Naive B cell (primary cell): ENCODE results near the gene ZFYVE1. TPM values are rescaled to one million over a fixed set of nuclear protein-coding genes. Genes with fewer than 3 reads are reported as not detected.

Source experiments
- ATAC-seq, 2 donors: fragments of 150-1000 bp; cut with Tn5 transposase; 2 replicates each; pipeline ENCODE4 v1.10.0; 2021; ENCODE audit warnings: low read depth in 2 of 2, mild to moderate bottlenecking in 2 of 2, moderate library complexity in 2 of 2
- DNase-seq: peaks from one replicate; pipeline ENCODE4 v3.0.0; 2022
- H3K27ac Mint-ChIP-seq, 6 donors: one replicate each; pipeline ENCODE4 v1.8.0; 2020 to 2022; ENCODE audit warnings: mild to moderate bottlenecking in 6 of 6, mixed read lengths in 6 of 6, moderate library complexity in 5 of 6, inconsistent platforms in 2 of 6
- H3K27me3 Mint-ChIP-seq, 3 donors: one replicate each; pipeline ENCODE4 v1.8.0; 2021 to 2022; ENCODE audit warnings: mixed read lengths in 3 of 3, mild to moderate bottlenecking in 1 of 3
- H3K36me3 Mint-ChIP-seq, 2 donors: one replicate each; pipeline ENCODE4 v1.8.0; 2020 to 2022; ENCODE audit warnings: mixed read lengths in 2 of 2, inconsistent platforms in 1 of 2, mild to moderate bottlenecking in 1 of 2
- H3K4me1 Mint-ChIP-seq, 3 donors: one replicate each; pipeline ENCODE4 v1.8.0; 2020 to 2022; ENCODE audit warnings: mixed read lengths in 3 of 3, inconsistent platforms in 1 of 3, mild to moderate bottlenecking in 1 of 3, moderate library complexity in 1 of 3
- H3K4me3 Mint-ChIP-seq, 8 donors: one replicate each; pipeline ENCODE4 v1.8.0; 2020 to 2022; ENCODE audit warnings: mild to moderate bottlenecking in 8 of 8, mixed read lengths in 8 of 8, moderate library complexity in 8 of 8, inconsistent platforms in 2 of 8
- H3K9me3 Mint-ChIP-seq, 7 donors: one replicate each; pipeline ENCODE4 v1.8.0; 2020 to 2022; ENCODE audit warnings: mixed read lengths in 7 of 7, mild to moderate bottlenecking in 5 of 7, inconsistent platforms in 2 of 7, moderate library complexity in 1 of 7
- polyA plus RNA-seq, 6 donors: library from polyadenylated mRNA; unstranded; fragments of 300-500 nt; fragmentation: Illumina TruSeq; gene quantifications; one replicate each; pipeline ENCODE4 v1.2.3, GENCODE V29; 2021; ENCODE audit warnings: low read depth in 6 of 6

Gene ZFYVE1
- polyA plus RNA-seq, 6 donors from 2014 or later, result 5.5 to 9.5 (median 6.8) TPM

- H3K27ac Mint-ChIP-seq, result peak overlapping the region in 1 of 6 donors; percentile 66
- H3K27me3 Mint-ChIP-seq, result no peaks in the 10 kb centered on the region
- ATAC-seq (no peak), DNase-seq (no peak)
- H3K4me3 Mint-ChIP-seq, result no peak overlapping the region
- no peaks in the 10 kb centered on the region for H3K4me1 Mint-ChIP-seq
- H3K36me3 Mint-ChIP-seq, result peaks cover 1 to 8% of the 10 kb centered on the region in 2 donors
- peaks cover 0 to 1% (median 0%) of the 10 kb centered on the region in 7 donors for H3K9me3 Mint-ChIP-seq
These were observed 36.7 kb downstream of the ZFYVE1 start for GRCh38 chr14:72990171-72990570.

GRCh38 chr14:72986857-72987256 is 40.0 kb downstream of the ZFYVE1 start:
- H3K27me3 Mint-ChIP-seq, result no peaks in the 10 kb centered on the region
- no peak for DNase-seq
- no peak for ATAC-seq
- peaks cover 18 to 22% of the 10 kb centered on the region in 2 donors for H3K36me3 Mint-ChIP-seq
- no peak overlapping the region for H3K4me3 Mint-ChIP-seq
- no peaks in the 10 kb centered on the region for H3K4me1 Mint-ChIP-seq
- H3K27ac Mint-ChIP-seq, result no peak overlapping the region
- H3K9me3 Mint-ChIP-seq, result peaks cover 0 to 2% (median 0%) of the 10 kb centered on the region in 7 donors

DNA sequence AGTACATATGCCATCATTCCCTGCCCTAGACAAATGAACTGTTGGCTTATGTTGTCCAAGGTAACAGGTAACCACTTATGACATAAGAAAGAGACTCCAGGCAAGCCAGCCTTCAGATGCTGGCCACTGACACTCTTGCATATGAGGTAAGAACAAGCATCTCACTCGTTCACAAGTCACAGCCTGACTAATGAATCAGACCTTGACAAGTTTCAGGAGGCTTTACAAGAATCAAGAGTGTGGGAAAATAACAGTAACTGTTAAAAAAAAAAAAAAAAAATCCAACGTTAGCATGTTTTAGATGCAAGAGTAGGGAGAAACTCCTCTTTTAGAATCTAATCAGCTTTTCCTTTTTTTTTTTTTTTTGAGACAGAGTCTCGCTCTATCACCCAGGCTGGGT is 40.7 kb downstream of the ZFYVE1 start:
- Mint-ChIP-seq H3K4me1 (no peaks in the 10 kb centered on the region), H3K4me3 (no peak overlapping the region), H3K27me3 (no peaks in the 10 kb centered on the region), H3K9me3 (peaks cover 0 to 2% (median 0%) of the 10 kb centered on the region in 7 donors), H3K36me3 (peaks cover 21 to 23% of the 10 kb centered on the region in 2 donors), H3K27ac (no peak overlapping the region)
- DNase-seq (no peak), ATAC-seq (no peak)

DNA sequence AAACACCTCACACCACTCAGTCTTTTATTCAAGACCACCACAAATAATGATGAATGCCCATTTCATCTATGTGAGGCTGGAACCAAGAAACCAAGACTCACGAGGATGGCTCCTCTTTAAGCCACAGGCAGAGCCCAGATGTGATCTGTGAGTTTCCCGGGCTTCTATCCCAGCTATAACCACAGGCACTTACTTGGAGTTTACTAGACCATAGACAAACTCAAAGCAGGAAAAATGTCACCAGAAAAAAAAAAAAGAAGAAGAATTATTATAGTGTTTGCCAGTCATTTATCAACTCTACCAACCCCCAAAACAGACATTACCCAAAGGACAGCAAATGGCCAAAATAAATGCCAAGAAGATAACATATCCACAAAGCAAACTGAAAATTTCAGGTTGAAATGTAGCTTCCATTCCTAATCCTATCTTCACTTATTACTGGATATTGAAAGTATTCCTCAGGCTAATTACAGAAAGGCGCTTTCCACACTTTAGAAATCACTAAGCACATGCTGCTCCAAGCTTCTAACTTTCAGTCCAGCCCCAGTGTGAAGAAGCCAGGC is 44.7 kb downstream of the ZFYVE1 start:
- Mint-ChIP-seq H3K36me3 (peaks cover 23 to 28% of the 10 kb centered on the region in 2 donors), H3K9me3 (peaks cover 0 to 2% (median 0%) of the 10 kb centered on the region in 7 donors), H3K27me3 (no peaks in the 10 kb centered on the region), H3K27ac (peak overlapping the region in 1 of 6 donors; percentile 81), H3K4me3 (no peak overlapping the region), H3K4me1 (no peaks in the 10 kb centered on the region)
- ATAC-seq (no peak), DNase-seq (no peak)

DNA sequence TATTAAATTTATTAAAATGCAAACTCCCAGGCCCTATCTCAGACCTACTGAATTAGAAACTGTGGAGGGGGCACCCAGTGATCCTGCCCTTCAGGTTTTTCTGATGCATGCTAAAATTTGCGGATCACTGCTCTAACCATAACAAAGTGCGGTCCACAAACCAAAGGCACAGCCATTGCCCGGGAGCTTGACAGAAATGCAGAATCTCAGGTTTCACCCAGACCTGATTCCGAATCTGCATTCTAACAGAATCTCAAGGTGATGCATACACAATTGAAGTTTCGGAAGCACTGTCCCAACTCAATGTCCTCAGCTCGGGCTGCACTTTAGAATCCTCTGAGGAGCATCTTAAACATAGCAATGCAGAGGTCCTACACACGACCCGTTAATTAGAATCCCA is 46.0 kb downstream of the ZFYVE1 start:
- DNase-seq (no peak), ATAC-seq (no peak)
- H3K9me3 Mint-ChIP-seq, result peaks cover 0 to 2% (median 0%) of the 10 kb centered on the region in 7 donors
- no peak overlapping the region for H3K4me3 Mint-ChIP-seq
- no peak overlapping the region for H3K27ac Mint-ChIP-seq
- H3K27me3 Mint-ChIP-seq, result no peaks in the 10 kb centered on the region
- no peaks in the 10 kb centered on the region for H3K4me1 Mint-ChIP-seq
- H3K36me3 Mint-ChIP-seq, result peaks cover 22 to 28% of the 10 kb centered on the region in 2 donors

DNA sequence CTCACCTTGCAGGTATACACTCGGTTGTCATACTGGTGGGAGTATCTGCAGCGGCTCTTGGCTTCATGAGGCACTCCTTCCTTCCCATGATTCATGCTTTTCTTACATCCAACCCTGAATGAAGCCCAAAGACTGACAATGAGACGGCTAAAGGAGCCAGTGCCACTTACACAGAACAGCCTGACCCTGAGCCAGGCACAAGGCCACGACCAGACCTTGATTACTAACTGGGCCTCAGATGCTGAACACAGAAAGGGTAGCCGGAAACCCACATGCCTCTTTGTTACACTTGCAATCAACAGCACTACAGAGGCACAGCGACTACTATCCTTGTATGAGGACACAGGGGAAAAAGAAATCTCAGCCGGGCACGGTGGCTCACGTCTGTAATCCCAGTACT is 48.0 kb downstream of the ZFYVE1 start:
- ATAC-seq (no peak), DNase-seq (no peak)
- Mint-ChIP-seq H3K4me3 (no peak overlapping the region), H3K4me1 (no peaks in the 10 kb centered on the region), H3K36me3 (peaks cover 17 to 19% of the 10 kb centered on the region in 2 donors), H3K9me3 (peaks cover 0 to under 1% (median 0%) of the 10 kb centered on the region in 7 donors), H3K27me3 (no peaks in the 10 kb centered on the region), H3K27ac (no peak overlapping the region)

DNA sequence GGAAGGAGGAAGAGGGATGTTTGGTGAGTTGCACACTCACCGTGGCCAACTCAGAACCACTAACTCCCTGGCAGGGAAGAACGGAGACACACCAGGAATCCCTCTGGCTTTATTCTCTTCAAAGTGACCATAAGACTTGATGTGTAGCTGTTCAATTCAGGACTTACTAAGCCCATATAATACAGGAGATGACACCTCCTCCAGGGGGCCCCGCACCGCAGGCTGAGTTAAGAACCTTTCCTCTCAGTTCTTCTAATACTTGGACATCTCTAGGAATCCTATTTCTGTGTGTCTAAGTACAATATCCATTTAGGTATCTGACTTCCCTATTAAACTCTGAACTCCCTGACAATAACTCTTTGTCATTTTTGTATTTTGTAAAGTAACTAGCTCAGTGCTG is 51.1 kb downstream of the ZFYVE1 start:
- no peaks in the 10 kb centered on the region for H3K9me3 Mint-ChIP-seq
- no peaks in the 10 kb centered on the region for H3K4me1 Mint-ChIP-seq
- H3K4me3 Mint-ChIP-seq, result no peak overlapping the region
- DNase-seq, result no peak
- H3K27ac Mint-ChIP-seq, result peak overlapping the region in 1 of 6 donors; percentile 69
- no peaks in the 10 kb centered on the region for H3K27me3 Mint-ChIP-seq
- ATAC-seq, result no peak
- peaks cover 7 to 12% of the 10 kb centered on the region in 2 donors for H3K36me3 Mint-ChIP-seq

DNA sequence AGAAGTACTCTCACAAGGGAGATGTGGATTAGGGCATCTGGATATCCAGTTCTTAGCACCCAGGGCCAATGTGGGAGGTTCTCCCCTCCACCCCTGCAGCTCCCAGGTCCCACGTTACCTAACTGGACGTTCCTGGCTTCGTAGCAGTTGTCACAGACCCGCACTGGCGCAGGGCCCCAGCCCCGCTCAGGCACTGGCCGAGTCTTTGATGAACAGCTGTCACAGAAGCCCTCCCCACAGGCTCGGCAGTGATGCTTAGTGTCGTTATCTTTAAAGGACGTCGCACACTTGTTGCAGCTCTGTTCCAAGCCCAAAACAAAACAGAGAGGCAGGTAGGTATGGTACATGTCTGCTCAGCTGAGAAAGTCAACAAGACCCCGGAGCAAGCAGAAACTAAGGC is 52.2 kb downstream of the ZFYVE1 start:
- no peaks in the 10 kb centered on the region for H3K9me3 Mint-ChIP-seq
- no peak for ATAC-seq

DNA sequence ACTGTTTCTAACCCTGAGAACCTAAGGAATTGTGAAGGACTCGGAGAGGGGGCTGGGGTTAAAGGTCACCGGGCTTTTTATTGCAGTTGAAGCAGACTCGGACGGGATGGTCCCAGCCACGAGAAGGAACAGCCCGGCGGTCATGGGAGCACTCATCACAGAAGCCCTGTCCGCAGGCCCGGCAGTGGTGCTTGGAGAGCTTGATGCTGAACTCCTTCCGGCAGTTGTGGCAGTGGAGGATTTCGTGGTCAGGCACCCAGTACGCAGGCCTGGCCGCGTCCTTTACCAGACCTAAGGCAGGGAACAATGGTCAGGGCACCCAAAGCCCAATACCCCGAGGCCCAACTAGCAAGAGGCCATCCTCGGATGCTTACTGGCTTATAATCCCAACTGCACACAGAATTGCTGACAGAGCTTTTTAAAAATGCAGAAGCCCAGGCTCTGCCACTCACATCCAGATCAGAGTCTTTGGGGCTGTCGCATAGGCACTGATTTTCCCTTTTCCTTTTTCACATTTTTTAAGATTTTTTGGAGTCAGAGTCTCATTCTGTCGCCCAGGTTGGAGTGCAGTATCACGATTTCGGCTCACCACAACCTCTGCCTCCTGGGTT is 56.0 kb downstream of the ZFYVE1 start:
- no peaks in the 10 kb centered on the region for H3K9me3 Mint-ChIP-seq

More for the DNA sequence above, 52.2 kb downstream of the ZFYVE1 start:
- no peak overlapping the region for H3K4me3 Mint-ChIP-seq
- peaks cover 9 to 15% of the 10 kb centered on the region in 2 donors for H3K36me3 Mint-ChIP-seq
- no peak overlapping the region for H3K27ac Mint-ChIP-seq
- H3K27me3 Mint-ChIP-seq, result no peaks in the 10 kb centered on the region
- H3K4me1 Mint-ChIP-seq, result no peaks in the 10 kb centered on the region
- DNase-seq, result no peak

GRCh38 chr14:72970058-72970630 is 56.8 kb downstream of the ZFYVE1 start:
- no peak overlapping the region for H3K4me3 Mint-ChIP-seq
- no peak for ATAC-seq
- DNase-seq, result no peak
- H3K4me1 Mint-ChIP-seq, result no peaks in the 10 kb centered on the region
- H3K27ac Mint-ChIP-seq, result no peak overlapping the region
- H3K36me3 Mint-ChIP-seq, result peaks cover 20% of the 10 kb centered on the region in 2 donors
- no peaks in the 10 kb centered on the region for H3K9me3 Mint-ChIP-seq
- no peaks in the 10 kb centered on the region for H3K27me3 Mint-ChIP-seq

More for the DNA sequence above, 56.0 kb downstream of the ZFYVE1 start:
- H3K36me3 Mint-ChIP-seq, result peaks cover 16 to 19% of the 10 kb centered on the region in 2 donors
- DNase-seq, result no peak
- H3K27me3 Mint-ChIP-seq, result no peaks in the 10 kb centered on the region
- ATAC-seq, result no peak
- H3K4me3 Mint-ChIP-seq, result no peak overlapping the region
- no peaks in the 10 kb centered on the region for H3K4me1 Mint-ChIP-seq
- peak overlapping the region in 1 of 6 donors; percentile 37 for H3K27ac Mint-ChIP-seq

DNA sequence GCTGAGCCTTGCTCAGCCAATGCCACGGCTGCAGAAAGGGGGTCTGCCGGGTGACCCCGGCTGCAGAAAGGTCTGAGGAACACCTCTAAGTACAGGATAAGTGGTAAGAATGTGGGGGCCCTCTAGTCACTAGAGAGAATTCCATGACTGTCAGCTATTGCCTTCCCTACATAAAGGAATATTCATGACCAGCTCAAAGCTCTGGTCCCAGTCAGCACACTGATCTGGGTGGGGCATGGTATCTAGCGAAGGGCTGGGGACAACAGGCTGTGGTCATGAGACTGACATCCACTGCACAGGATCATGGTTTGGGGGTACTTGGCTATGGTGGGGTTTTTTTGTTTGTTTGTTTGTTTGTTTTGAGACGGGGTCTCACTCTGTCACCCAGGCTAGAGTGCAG is 58.6 kb downstream of the ZFYVE1 start:
- Mint-ChIP-seq H3K36me3 (peaks cover 17 to 25% of the 10 kb centered on the region in 2 donors), H3K4me3 (no peak overlapping the region)

GRCh38 chr14:72966038-72966437 is 60.9 kb downstream of the ZFYVE1 start:
- H3K27me3 Mint-ChIP-seq, result no peaks in the 10 kb centered on the region
- H3K36me3 Mint-ChIP-seq, result peaks cover 21 to 37% of the 10 kb centered on the region in 2 donors
- peak overlapping the region in 1 of 6 donors; percentile 52 for H3K27ac Mint-ChIP-seq

More for the DNA sequence above, 58.6 kb downstream of the ZFYVE1 start:
- ATAC-seq (no peak), DNase-seq (no peak)
- Mint-ChIP-seq H3K27me3 (no peaks in the 10 kb centered on the region), H3K27ac (no peak overlapping the region), H3K4me1 (no peaks in the 10 kb centered on the region), H3K9me3 (no peaks in the 10 kb centered on the region)

DNA sequence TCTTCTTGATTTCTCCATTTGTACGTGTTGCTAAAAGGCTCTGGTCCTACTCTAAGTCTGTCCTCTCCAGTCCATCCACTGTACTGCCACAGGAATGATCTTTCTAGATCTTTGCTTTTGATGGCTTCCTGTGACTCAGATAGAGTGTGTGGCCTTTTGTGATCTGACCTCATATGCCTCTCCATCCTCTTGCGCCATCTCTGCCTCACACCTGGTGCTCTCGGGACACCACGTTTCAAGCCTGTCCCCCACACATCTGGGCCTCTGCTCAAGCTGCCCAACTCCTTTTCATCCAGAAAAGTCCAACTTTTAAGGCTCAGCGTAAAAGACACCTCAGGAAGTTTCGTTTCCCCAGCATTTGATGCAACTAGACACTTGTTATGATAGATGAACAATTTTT is 61.7 kb downstream of the ZFYVE1 start:
- peak overlapping the region in 1 of 6 donors; percentile 80 for H3K27ac Mint-ChIP-seq
- no peaks in the 10 kb centered on the region for H3K4me1 Mint-ChIP-seq
- DNase-seq (no peak), ATAC-seq (no peak)
- peak overlapping the region in 1 of 8 donors; percentile 45 for H3K4me3 Mint-ChIP-seq
- H3K9me3 Mint-ChIP-seq, result no peaks in the 10 kb centered on the region
- H3K36me3 Mint-ChIP-seq, result peaks cover 27 to 36% of the 10 kb centered on the region in 2 donors
- no peaks in the 10 kb centered on the region for H3K27me3 Mint-ChIP-seq

More at GRCh38 chr14:72966038-72966437, 60.9 kb downstream of the ZFYVE1 start:
- DNase-seq (no peak), ATAC-seq (no peak)
- H3K9me3 Mint-ChIP-seq, result no peaks in the 10 kb centered on the region
- no peak overlapping the region for H3K4me3 Mint-ChIP-seq
- H3K4me1 Mint-ChIP-seq, result no peaks in the 10 kb centered on the region

DNA sequence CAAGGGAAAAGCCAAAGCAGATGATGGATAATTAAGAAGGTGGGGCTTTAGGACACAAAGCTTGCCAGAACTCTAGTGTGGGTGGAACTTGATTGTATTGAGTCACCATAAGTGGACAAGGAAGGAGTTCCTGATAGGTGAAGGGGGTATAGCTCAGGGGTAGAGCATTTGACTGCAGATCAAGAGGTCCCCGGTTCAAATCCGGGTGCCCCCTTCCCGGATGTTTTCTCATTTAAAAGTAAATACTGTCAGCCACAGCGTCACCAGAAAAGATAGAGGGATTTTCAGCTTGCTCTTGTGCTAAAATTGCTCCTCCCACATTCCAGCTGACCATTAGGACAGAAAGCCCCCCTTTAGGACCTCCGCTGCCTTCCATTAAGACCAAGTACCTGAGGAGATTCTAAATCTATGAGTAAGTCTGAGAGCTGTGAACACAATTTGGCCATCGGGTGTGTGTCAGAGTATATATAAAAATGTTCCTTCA is 64.0 kb downstream of the ZFYVE1 start:
- no peak overlapping the region for H3K4me3 Mint-ChIP-seq
- H3K27ac Mint-ChIP-seq, result no peak overlapping the region
- ATAC-seq, result no peak
- peaks cover 29 to 33% of the 10 kb centered on the region in 2 donors for H3K36me3 Mint-ChIP-seq
- no peak for DNase-seq
- no peaks in the 10 kb centered on the region for H3K27me3 Mint-ChIP-seq
- H3K4me1 Mint-ChIP-seq, result no peaks in the 10 kb centered on the region
- no peaks in the 10 kb centered on the region for H3K9me3 Mint-ChIP-seq
